Activated T-helper 1 cell treated with anti-CD3 and anti-CD28 coated beads, Interleukin-12 subunit alpha, Interleukin-12 subunit beta, Interleukin-2, Interleukin-4 antibody, amounts not matched to agents 30 ng/mL and 10 ng/mL and 1 ng/mL, durations not matched to agents 14 hours and 24 hours and 36 hours (primary cell): Measurements from ENCODE around the gene FBLN2. TPM values are rescaled to one million over a fixed set of nuclear protein-coding genes. Genes with fewer than 3 reads are reported as not detected.
"Not testable (repeated sequence)": the region's sequence is repeated elsewhere in the genome, so short reads cannot be mapped to it uniquely, and the experiment has no call there.

ENCODE experiments used
- DNase-seq: peaks from one replicate; pipeline ENCODE4 v3.0.0; 2021; ENCODE audit warnings: low spot score
- H3K27ac Mint-ChIP-seq: one replicate; pipeline ENCODE4 v1.8.0; 2021; ENCODE audit warnings: mild to moderate bottlenecking, mixed read lengths
- H3K27me3 Mint-ChIP-seq: one replicate; pipeline ENCODE4 v1.8.0; 2022; ENCODE audit warnings: mild to moderate bottlenecking, moderate library complexity, mixed read lengths; ENCODE audit not compliant: insufficient read depth
- H3K36me3 Mint-ChIP-seq: one replicate; pipeline ENCODE4 v1.8.0; 2021; ENCODE audit warnings: low read depth, mixed read lengths
- H3K4me1 Mint-ChIP-seq: one replicate; pipeline ENCODE4 v1.8.0; 2021; ENCODE audit warnings: low read depth, mixed read lengths
- H3K4me3 Mint-ChIP-seq: one replicate; pipeline ENCODE4 v1.8.0; 2021; ENCODE audit warnings: mild to moderate bottlenecking, moderate library complexity, mixed read lengths
- H3K9me3 Mint-ChIP-seq: one replicate; pipeline ENCODE4 v1.8.0; 2021; ENCODE audit warnings: mixed read lengths
- intact Hi-C: fragments of 100-400 bp; cut with micrococcal nuclease; formaldehyde crosslinking; loops from one replicate; pipeline ENCODE4 v1.15.1; 2024
- total RNA-seq: library from RNA; stranded (reverse); gene quantifications from 2 replicates; pipeline ENCODE4 v1.2.3, GENCODE V29; 2022

Gene FBLN2
- total RNA-seq, 1 donor from 2014 or later, result not detected

- H3K27me3 Mint-ChIP-seq, result no peaks in the 10 kb centered on the region
- no peak for DNase-seq
- no peak overlapping the region for H3K4me3 Mint-ChIP-seq
- H3K36me3 Mint-ChIP-seq, result no peaks in the 10 kb centered on the region
- no peak overlapping the region for H3K27ac Mint-ChIP-seq
- no peaks in the 10 kb centered on the region for H3K4me1 Mint-ChIP-seq
- no peaks in the 10 kb centered on the region for H3K9me3 Mint-ChIP-seq
- intact Hi-C loops, result no loop called here
Observed at GRCh38 chr3:13518516-13518953, 30.4 kb upstream of the FBLN2 start.

GRCh38 chr3:13519006-13519791, 29.7 kb upstream of the FBLN2 start:
- H3K27me3 Mint-ChIP-seq, result no peaks in the 10 kb centered on the region
- no peak overlapping the region for H3K27ac Mint-ChIP-seq
- no peaks in the 10 kb centered on the region for H3K9me3 Mint-ChIP-seq
- no peaks in the 10 kb centered on the region for H3K36me3 Mint-ChIP-seq
- H3K4me1 Mint-ChIP-seq, result no peaks in the 10 kb centered on the region
- intact Hi-C loops, result no loop called here
- DNase-seq, result no peak
- no peak overlapping the region for H3K4me3 Mint-ChIP-seq

- intact Hi-C loops, result no loop called here
- no peak overlapping the region for H3K4me3 Mint-ChIP-seq
- H3K27me3 Mint-ChIP-seq, result no peaks in the 10 kb centered on the region
- no peaks in the 10 kb centered on the region for H3K9me3 Mint-ChIP-seq
- H3K36me3 Mint-ChIP-seq, result no peaks in the 10 kb centered on the region
- H3K27ac Mint-ChIP-seq, result no peak overlapping the region
- no peak for DNase-seq
- H3K4me1 Mint-ChIP-seq, result no peaks in the 10 kb centered on the region
Observed at GRCh38 chr3:13520326-13520880, 28.5 kb upstream of the FBLN2 start.

- Mint-ChIP-seq H3K9me3 (no peaks in the 10 kb centered on the region), H3K27ac (no peak overlapping the region), H3K36me3 (no peaks in the 10 kb centered on the region), H3K4me1 (no peaks in the 10 kb centered on the region), H3K27me3 (peaks cover 2% of the 10 kb centered on the region), H3K4me3 (no peak overlapping the region)
- intact Hi-C loops, result no loop called here
- no peak for DNase-seq
Observed at GRCh38 chr3:13521309-13521708, 27.6 kb upstream of the FBLN2 start.

GRCh38 chr3:13521749-13522148, 27.2 kb upstream of the FBLN2 start:
- H3K27ac Mint-ChIP-seq, H3K27me3 Mint-ChIP-seq, H3K9me3 Mint-ChIP-seq, DNase-seq, H3K4me1 Mint-ChIP-seq, intact Hi-C loops, H3K36me3 Mint-ChIP-seq, H3K4me3 Mint-ChIP-seq: not testable (repeated sequence)

GRCh38 chr3:13522236-13522635, 26.7 kb upstream of the FBLN2 start:
- Mint-ChIP-seq H3K4me3 (no peak overlapping the region), H3K27me3 (peaks cover 2% of the 10 kb centered on the region), H3K9me3 (no peaks in the 10 kb centered on the region), H3K4me1 (no peaks in the 10 kb centered on the region), H3K36me3 (no peaks in the 10 kb centered on the region), H3K27ac (no peak overlapping the region)
- intact Hi-C loops, result no loop called here
- DNase-seq, result no peak

GRCh38 chr3:13524979-13525669, 23.8 kb upstream of the FBLN2 start:
- no peak overlapping the region for H3K4me3 Mint-ChIP-seq
- peaks cover 12% of the 10 kb centered on the region for H3K27me3 Mint-ChIP-seq

GRCh38 chr3:13525827-13526625, 22.9 kb upstream of the FBLN2 start:
- Mint-ChIP-seq H3K9me3 (no peaks in the 10 kb centered on the region), H3K27me3 (peaks cover 15% of the 10 kb centered on the region), H3K27ac (no peak overlapping the region), H3K4me1 (no peaks in the 10 kb centered on the region), H3K4me3 (no peak overlapping the region), H3K36me3 (no peaks in the 10 kb centered on the region)
- intact Hi-C loops, result no loop called here
- no peak for DNase-seq

More at GRCh38 chr3:13524979-13525669, 23.8 kb upstream of the FBLN2 start:
- no peak for DNase-seq
- Mint-ChIP-seq H3K9me3 (no peaks in the 10 kb centered on the region), H3K4me1 (no peaks in the 10 kb centered on the region), H3K27ac (no peak overlapping the region), H3K36me3 (no peaks in the 10 kb centered on the region)
- intact Hi-C loops, result no loop called here

GRCh38 chr3:13526626-13526949, 22.3 kb upstream of the FBLN2 start:
- H3K36me3 Mint-ChIP-seq, result no peaks in the 10 kb centered on the region
- no peaks in the 10 kb centered on the region for H3K4me1 Mint-ChIP-seq
- no peak overlapping the region for H3K27ac Mint-ChIP-seq
- intact Hi-C loops, result no loop called here
- H3K4me3 Mint-ChIP-seq, result no peak overlapping the region
- DNase-seq, result no peak
- peaks cover 15% of the 10 kb centered on the region for H3K27me3 Mint-ChIP-seq
- H3K9me3 Mint-ChIP-seq, result no peaks in the 10 kb centered on the region

GRCh38 chr3:13528217-13528867, 20.6 kb upstream of the FBLN2 start:
- Mint-ChIP-seq H3K4me1 (no peaks in the 10 kb centered on the region), H3K36me3 (no peaks in the 10 kb centered on the region), H3K4me3 (no peak overlapping the region), H3K27ac (no peak overlapping the region), H3K9me3 (no peaks in the 10 kb centered on the region), H3K27me3 (peaks cover 15% of the 10 kb centered on the region)
- intact Hi-C loops, result no loop called here
- DNase-seq, result no peak

GRCh38 chr3:13529196-13530112, 19.5 kb upstream of the FBLN2 start:
- H3K27ac Mint-ChIP-seq, result no peak overlapping the region
- DNase-seq, result no peak
- H3K4me3 Mint-ChIP-seq, result no peak overlapping the region
- H3K4me1 Mint-ChIP-seq, result no peaks in the 10 kb centered on the region
- intact Hi-C loops, result no loop called here
- no peaks in the 10 kb centered on the region for H3K36me3 Mint-ChIP-seq
- H3K9me3 Mint-ChIP-seq, result no peaks in the 10 kb centered on the region
- H3K27me3 Mint-ChIP-seq, result peaks cover 15% of the 10 kb centered on the region
